T47D (cell line): ENCODE measurements around the gene CNR2.

Experiments
- DNase-seq, 2 experiments: peaks; one replicate each; pipeline versions ENCODE4 v3.0.0 to v3.0.0-alpha.2; 2011 to 2012; ENCODE audit warnings: low read depth in 1 of 2, low spot score in 1 of 2
- JUND ChIP-seq: IDR thresholded peaks from 2 replicates; pipeline ENCODE4 v1.6.1; 2012; ENCODE audit warnings: low read depth
- in situ Hi-C: cut with HindIII; loops from 2 replicates; pipeline ENCODE4 v1.10.0; 2016; ENCODE audit warnings: low sequenced_read_pairs, low pct_unique_long_range_greater_than_20kb

Gene CNR2

GRCh38 chr1:23930270-23930669 lies 17.1 kb upstream of the CNR2 start:
- no peak for DNase-seq
- no peak for TF ChIP-seq JUND
- in situ Hi-C loops, result no loop called here

GRCh38 chr1:23928789-23929188 lies 15.6 kb upstream of the CNR2 start:
- no peak for DNase-seq
- TF ChIP-seq JUND, result no peak
- in situ Hi-C loops, result no loop called here

- in situ Hi-C loops, result no loop called here
- DNase-seq, result no peak
- TF ChIP-seq JUND, result no peak
Measured at GRCh38 chr1:23927097-23927496, 13.9 kb upstream of the CNR2 start.

- no peak for DNase-seq
- in situ Hi-C loops, result no loop called here
- no peak for TF ChIP-seq JUND
Measured at GRCh38 chr1:23925279-23925678, 12.1 kb upstream of the CNR2 start.

- in situ Hi-C loops, result no loop called here
- no peak for DNase-seq
- no peak for TF ChIP-seq JUND
Measured at GRCh38 chr1:23924601-23925000, 11.4 kb upstream of the CNR2 start.

GRCh38 chr1:23923592-23924499 lies 10.7 kb upstream of the CNR2 start:
- in situ Hi-C loops, result no loop called here
- DNase-seq, result peak in 1 of 2 experiments; percentile 35

GRCh38 chr1:23922321-23922943 lies 9.3 kb upstream of the CNR2 start:
- in situ Hi-C loops, result no loop called here
- TF ChIP-seq JUND, result no peak
- no peak for DNase-seq

More at GRCh38 chr1:23923592-23924499, 10.7 kb upstream of the CNR2 start:
- no peak for TF ChIP-seq JUND

- DNase-seq, result peak; percentile 69 to 83
- in situ Hi-C loops, result no loop called here
Measured at GRCh38 chr1:23916209-23917131, 3.3 kb upstream of the CNR2 start.

GRCh38 chr1:23915466-23915865 lies 2.3 kb upstream of the CNR2 start:
- TF ChIP-seq JUND, result no peak
- DNase-seq, result no peak
- in situ Hi-C loops, result no loop called here

More at GRCh38 chr1:23916209-23917131, 3.3 kb upstream of the CNR2 start:
- no peak for TF ChIP-seq JUND

GRCh38 chr1:23914921-23915320 lies 1.8 kb upstream of the CNR2 start:
- no peak for TF ChIP-seq JUND
- DNase-seq, result no peak
- in situ Hi-C loops, result no loop called here

GRCh38 chr1:23911921-23912320 lies 1.2 kb downstream of the CNR2 start:
- in situ Hi-C loops, result no loop called here
- TF ChIP-seq JUND, result no peak
- DNase-seq, result no peak

GRCh38 chr1:23910553-23911246 lies 2.5 kb downstream of the CNR2 start:
- no peak for DNase-seq
- no peak for TF ChIP-seq JUND
- in situ Hi-C loops, result no loop called here
